RKO (cell line): ENCODE results near the gene UTP14C.
A peak's percentile ranks its signal among the peaks of the same experiment; 100 is the strongest.
"Not testable (repeated sequence)": the region's sequence is repeated elsewhere in the genome, so short reads cannot be mapped to it uniquely, and the experiment has no call there.

Source experiments
- DNase-seq: peaks from one replicate; pipeline ENCODE4 v3.0.0-alpha.2; 2016; ENCODE audit warnings: low spot score

The UTP14C gene

DNA sequence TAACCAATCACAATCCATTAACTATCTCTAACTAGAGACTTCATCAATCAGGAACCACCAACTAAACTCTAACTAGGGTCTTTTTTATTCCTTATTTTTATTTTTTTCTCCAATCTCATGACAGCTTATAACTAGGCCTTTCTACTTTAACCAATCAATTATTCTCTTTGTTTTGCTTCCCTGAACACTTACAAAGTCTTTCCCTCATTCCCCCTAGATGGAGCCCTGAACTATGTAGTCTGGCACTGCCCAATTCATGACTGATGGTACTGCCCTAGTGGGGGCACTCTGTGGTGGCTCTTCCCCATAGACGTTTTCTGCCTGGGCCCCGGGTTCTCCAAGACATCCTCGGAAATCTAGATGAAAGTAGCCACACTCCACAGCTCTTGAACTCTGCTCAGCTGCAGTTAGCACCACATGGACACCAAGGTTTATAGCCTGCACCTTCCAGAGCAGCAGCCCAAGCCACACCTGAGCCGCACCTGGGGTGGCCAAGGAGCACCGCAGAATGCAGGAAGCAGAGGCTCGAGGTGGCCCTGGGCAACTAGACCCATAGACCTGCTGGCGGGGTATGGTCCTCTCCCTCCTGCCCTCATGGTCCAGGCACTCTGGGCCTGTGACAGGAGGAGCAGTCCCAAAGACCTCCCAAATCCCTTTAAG is 19.9 kb upstream of the UTP14C start:
- no peak for DNase-seq

DNA sequence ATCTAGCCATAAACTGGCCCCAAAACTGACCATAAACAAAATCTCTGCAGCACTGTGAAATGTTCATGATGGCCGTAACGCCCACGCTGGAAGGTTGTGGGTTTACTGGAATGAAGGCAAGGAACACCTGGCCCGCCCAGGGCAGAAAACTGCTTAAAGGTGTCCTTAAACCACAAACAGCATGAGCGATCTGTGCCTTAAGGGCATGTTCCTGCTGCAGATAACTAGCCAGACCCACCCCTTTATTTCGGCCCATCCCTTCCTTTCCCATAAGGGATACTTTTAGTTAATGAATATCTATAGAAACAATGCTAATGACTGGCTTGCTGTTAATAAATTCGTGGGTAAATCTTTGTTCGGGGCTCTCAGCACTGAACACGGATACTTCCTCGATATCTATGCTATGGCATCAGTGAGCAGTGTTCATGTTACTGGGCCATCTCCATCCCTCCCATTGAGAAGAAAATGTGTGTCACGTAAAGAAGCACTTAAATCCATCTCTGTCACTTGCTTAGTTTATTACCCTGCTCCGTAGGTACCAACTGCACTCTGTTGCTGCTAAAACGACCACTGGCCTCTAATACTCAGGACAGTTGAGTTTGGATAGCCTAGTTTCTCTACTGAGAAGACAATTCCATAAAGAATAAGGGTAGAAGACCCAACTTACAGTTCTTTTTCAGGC is 18.5 kb upstream of the UTP14C start:
- DNase-seq = no peak

DNA sequence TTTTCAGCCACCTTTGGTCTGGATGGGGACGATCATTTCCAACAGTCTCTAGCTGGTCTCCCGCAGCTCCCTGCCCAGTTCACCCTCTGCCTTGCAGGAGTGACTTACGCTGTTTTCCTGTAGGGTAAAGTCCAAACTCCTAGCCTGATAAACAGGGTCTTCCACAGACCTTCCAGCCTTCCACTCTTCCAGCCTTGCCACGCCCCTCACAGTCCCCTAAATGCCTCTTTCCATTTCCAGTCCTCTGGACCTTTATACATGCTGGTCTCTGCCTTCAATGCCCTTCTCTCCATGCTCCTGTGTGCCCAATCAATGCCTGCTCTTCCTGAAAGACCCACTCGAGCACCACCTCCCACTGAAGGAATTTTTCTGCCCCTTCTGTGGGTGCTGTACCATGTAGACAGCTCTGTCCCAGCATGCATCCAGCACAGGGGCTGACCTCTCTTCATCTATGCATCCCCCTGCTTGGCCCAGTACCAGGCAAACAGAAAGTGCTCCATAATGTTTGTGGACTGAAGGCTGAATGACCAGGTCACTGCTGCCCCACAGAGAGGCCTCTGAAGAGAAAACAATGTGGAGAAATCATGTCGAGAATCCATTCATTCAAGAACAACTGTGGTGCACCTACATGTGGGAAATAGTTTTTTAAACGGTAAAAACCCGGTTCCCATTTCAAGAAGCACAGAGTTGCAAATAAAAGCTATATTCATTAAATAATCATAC is 17.8 kb upstream of the UTP14C start:
- DNase-seq = no peak

DNA sequence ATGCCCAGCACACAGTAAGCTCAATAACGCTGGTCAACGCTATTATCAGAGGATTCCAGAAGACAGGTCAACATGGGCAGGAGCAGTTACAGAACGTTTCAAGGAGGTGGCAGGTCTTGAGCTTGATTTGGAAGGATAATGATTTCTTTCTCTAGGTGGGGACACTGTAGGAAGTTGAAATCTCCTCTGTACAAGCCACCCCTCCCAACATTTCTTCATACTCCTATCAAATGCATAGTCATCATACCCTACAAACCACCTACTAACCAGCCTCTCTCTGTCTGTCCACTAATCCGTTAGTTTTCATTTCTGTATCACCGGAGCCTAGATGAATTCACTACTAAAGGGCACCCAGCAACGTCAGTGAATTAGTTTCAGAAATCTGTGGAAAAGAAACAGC is 14.5 kb upstream of the UTP14C start:
- DNase-seq = no peak

DNA sequence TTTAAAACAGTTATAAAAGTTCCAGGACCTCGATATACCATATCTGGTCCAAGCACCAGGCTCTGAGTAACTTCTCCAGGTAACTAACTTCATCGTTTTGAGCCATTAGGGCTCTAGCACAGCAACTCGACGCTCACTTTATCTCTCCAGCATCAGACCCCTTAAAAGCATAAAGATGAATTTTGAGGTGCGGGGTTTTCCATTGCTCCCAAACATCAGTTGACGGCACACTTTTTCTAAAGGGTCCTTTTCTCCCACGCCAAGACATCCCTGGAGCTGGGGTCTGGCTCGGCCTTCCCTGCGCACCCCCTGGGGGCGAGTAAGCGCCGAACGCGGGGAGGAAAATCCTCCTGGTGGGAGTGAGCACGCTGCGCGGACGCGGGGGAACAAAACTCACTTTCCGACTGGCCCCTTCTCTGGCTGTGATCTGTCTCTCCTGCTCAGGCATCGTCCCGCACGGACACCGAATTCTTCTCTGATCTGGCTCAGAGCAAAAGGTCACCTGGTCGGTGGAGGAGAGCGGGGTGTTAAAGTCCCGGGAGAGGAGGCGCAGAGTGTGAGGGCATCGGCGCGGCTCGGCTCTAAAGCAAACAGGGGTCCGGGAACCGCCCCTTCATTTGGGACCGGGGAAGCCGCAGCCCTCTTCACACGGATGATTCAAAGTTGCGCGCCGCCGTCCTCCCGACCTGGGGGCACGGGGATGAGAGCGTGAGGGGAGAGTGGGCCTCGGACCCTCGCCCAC is 13.4 kb upstream of the UTP14C start, which contains the start of gene ATP7B:
TSS of gene ATP7B (minus strand) at position 561 of the 742 bp plus-strand sequence. CDS start at position 448, 113 bp downstream.
- peak; percentile 34 for DNase-seq

DNA sequence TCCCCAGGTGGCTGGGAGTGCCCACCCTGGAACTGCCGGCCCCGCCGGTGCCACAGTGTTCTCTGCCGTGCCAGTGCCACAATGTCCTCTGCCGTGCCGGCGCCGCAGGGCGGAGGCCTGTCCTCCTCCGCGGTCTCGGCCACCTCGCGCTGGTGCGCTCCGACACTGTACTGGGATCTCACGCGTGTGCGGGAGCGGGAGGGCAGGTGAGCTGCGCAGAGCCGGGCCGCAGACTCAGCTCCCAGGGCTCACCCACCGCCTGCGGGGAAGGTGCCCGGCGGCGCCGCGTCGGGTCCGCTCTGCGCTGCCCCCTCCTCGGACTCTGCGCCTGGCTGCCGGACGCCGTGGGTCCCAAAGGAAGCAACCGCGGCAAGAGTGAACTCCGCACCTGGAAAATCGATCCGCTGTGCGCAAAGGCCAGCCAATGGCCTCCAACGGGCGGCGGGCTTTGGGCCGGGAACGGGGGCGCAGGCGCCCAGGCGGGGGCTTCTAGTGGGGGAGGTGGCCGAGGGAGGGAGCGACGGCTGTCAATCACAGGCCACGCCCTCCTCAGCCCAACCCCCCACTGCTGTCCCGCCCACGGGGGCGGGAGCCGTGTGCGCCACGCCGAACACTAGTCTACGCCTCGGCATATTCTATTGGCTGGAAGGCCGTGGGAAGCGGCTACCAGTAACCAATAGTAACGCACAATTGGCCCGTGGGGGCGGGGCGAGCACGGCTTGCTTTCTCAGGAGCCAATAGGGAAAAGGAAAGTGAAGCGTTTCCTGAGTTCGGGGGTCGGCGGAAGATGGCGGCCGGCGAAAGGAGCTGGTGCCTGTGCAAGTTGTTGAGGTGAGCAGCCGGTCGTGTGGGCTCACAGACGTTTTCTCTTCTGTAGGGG is 12.6 kb upstream of the UTP14C start, which contains the start of gene ALG11:
TSS of gene ALG11 (plus strand) at position 767 of the 880 bp plus-strand sequence. CDS start at position 788, 21 bp downstream.
- peak; percentile 98 for DNase-seq

DNA sequence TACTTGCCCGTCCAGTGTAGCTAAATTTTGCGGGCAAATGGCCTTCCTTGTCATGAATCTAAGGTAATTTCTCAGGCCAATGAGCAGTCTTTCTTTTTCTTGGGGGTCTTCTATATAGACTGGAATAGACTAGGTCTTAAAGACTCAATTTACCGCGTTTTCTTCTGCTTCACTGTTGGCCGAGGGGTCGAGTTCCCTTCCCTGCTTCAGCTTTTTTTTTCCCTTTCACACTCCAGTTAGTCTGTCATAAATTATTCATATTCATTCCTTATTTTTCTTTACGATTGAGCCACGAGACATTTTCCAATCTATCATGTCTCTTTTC is 12.0 kb upstream of the UTP14C start:
- DNase-seq = peak; percentile 23

DNA sequence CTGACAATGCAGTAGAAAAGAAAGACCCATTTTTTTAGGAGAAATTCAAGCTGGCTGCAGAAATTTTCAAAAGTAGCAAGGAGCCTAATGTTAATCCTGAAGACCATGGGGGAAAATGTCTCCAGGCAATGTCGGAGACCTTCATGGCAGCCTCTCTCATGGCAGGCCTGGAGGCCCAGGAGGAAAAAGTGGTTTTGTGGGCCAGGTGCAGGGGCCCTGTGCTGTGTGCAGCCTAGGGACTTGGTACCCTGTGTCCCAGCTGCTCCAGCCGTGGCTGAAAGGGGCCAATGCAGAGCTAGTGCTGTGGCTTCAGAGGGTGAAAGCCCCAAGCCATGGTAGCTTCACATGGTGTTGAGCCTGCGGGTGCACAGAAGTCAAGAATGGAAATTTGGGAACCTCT is 8.2 kb upstream of the UTP14C start:
- DNase-seq = no peak

DNA sequence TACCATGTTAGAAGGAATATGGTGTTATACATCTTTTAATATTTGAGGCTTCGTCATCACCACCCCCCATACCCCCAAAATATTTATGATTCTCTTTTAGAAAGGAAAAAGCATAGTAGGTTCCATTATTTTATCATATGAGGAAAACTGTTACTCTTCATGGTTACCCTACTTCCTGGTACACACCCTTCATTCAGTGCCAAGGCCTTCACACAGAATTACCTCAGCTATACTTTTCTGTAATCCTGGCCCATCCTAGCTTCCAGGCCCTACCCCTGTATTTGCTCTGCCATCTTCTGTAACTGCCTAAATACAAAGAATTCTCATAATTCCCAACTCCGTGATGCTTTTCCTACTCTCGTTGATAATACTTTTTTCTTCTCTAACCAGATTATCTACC is 4.3 kb upstream of the UTP14C start:
- DNase-seq = no peak

DNA sequence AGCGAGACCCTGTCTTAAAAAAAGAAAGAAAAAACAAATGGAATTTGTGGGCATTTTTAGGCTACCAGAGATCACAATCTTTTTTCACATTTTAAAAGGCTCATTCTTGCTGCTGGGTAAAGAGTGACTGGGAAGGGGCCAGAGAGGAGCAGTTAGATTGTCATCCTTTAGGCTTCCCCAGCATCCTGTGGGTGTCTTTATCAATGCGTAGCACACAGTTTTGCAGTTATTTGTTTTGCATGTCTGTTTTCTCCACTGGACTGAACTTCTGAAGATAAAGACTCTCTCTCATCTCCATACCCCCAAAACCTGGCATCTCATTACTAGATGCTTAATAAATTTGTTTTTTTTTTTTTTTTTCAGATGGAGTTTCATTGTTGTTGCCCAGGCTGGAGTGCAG is 2.1 kb upstream of the UTP14C start:
- no peak for DNase-seq

DNA sequence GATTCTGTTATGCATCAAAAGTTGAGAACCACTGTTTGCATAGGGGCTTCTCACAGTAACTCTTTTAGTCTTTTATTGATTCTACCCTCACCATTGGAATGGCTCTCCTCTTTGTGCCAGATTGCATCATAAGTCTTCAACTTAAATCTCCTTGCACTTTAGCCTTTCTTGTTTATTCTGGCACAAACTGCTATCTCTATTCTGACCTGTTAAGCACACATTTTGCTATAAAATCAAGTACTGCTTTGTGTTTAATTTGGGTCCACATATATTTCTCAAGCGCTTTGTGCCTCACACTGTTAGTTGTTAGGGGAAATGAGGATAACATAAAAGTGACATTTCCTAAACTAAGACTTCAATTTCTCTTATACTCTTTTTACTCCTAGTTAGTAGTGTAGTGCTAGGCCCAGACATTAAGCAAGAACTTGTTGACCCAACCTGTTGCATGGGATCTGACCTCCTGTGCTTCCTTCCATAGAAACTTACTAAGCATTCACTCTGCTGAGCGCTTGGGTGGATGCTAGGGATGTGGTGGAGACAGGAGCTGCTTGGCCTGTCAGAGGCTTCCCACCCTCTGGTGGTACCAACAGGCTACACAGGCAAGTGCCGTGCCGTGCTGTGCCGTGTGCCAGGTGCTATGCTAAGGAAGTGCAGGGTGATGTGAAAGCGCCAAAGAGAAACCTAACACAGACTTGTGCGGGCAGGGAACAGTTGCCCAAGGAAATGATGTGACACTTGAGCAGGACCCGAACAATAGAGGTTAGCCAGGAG is 1.2 kb downstream of the UTP14C start:
- no peak for DNase-seq

DNA sequence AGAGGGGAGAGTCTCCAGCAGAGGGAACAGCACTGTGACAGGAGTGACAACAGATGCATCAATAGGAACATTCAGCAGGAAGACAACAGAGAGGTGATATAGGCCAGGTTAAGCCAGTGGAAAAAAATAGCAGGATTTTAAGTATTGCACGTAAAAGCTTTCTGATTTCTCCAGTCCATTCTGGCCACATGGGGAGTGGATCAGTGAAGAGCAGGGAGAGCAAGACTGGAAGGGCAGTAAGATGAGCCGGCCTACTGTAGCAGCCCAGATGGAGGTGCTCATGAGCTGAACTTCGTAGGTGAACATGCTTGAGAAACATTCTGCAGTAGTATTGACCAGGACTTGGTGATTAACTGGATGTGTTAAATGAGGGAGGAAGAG is 1.7 kb downstream of the UTP14C start:
- no peak for DNase-seq

DNA sequence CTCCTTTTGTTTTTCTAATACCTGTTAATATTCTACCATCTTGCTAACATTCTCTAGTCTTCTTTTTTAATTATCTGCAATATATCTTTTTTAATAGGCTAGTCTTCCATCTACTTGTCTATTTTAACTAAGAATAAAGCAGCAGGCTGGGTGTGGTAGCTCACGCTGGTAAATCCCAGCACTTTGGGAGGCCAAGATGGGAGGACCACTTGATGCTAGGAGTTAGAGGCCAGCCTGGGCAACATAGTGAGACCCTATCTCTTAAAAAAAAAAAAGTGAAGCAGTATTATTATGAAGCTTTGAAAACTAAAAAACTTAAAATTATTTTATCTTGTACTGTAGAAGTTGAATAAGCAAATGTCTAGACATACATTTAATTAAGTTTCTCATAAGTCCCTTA is 3.3 kb downstream of the UTP14C start:
- DNase-seq = no peak

DNA sequence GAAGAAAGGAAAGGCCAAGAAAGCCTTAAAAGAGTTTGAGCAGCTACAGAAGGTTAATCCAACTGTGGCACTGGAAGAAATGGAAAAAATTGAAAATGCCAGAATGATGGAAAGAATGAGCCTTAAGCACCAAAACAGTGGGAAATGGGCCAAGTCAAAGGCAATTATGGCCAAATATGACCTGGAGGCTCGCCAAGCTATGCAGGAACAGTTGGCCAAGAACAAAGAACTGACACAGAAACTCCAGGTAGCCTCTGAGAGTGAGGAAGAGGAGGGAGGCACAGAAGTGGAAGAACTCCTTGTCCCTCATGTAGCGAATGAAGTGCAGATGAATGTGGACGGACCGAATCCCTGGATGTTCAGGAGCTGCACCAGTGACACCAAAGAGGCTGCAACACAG is 5.1 kb downstream of the UTP14C start:
- no peak for DNase-seq

DNA sequence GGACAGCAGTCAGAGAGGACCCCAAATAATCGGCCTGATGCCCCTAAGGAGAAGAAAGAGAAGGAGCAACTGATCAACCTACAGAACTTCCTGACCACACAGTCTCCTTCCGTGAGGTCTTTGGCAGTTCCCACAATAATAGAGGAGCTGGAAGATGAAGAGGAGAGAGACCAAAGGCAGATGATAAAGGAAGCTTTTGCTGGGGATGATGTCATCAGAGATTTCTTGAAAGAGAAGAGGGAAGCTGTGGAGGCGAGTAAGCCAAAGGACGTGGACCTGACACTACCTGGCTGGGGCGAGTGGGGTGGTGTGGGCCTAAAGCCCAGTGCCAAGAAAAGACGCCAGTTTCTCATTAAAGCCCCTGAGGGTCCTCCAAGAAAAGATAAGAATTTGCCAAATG is 5.9 kb downstream of the UTP14C start:
- not testable (repeated sequence) for DNase-seq

DNA sequence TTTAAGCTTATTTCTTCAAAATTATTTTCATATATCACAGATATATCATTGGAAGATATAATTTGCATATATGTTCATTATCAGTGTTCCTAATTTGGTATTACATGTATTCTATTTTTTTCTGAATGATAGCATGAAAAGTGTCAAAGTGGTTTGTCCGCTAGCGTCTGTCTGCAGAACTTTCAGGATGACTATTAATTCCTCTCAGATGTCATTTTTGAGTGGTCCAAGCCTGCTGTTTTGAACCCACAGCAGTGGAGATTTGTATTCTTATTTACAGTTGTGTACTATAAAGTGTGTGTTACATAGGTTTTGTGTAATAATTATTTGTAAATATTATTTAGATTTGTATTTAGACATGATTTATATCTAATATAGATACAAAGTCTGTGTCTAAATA is 8.5 kb downstream of the UTP14C start:
- DNase-seq = no peak

DNA sequence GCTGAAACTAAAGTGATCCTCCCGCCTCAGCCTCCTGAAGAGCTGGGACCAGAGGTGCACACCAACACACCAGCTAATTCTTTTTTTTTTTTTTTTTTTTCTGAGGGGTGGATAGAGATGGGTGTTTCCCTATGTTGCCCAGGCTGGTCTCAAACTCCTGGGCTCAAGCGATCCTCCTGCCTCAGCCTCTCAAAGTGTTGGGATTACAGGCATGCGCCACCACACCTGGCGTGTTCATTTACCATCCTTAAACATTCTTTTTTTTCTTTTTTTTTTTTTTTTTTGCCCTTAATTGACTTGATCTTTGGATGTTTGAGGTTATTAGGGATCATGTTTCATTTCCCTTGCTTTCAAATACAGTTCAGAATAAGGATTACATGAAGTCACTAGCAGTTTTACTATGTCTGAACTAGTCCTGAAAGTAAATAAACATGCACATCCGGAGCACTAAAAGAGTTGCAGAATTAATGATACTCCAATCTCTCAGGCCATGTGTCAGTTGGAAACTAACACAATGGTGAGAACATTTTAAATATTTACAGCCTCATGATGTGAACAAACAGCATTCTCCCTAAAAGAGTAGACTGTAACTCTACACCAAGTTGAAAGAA is 10.2 kb downstream of the UTP14C start:
- DNase-seq = no peak

DNA sequence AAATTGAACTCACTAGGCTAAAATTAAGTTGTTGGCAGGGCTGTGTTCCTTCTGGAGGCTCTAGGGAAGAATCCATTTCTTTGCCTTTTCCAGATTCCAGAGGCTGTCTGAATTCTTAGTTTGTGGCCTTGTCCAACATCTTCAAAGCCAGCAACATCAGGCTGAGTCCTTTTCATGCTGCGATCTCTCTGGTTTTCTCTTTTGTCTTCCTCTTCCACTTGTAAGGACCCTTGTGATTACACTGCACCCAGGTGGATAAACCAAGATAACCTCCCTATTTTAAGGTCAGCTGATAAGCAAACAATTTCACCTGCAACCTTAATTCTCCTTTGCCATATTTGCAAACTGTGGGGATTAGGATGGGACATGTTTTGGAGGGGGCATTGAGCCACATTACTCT is 11.5 kb downstream of the UTP14C start:
- DNase-seq = no peak

DNA sequence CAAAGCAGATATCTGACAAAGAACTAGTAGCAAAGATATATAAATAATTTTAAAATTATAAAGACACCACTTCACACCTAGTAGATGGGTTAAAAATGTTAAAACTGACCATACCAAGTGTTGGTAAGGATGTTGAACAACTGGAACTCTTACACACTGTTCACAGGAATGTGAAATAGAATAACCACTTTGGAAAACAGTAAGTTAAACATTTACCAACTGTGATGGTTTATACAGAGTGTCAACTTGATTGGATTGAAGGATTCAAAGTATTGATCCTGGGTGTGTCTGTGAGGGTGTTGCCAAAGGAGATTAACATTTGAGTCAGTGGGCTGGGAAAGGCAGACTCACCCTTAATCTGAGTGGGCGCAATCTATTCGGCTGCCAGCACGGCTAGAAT is 19.2 kb downstream of the UTP14C start:
- no peak for DNase-seq

DNA sequence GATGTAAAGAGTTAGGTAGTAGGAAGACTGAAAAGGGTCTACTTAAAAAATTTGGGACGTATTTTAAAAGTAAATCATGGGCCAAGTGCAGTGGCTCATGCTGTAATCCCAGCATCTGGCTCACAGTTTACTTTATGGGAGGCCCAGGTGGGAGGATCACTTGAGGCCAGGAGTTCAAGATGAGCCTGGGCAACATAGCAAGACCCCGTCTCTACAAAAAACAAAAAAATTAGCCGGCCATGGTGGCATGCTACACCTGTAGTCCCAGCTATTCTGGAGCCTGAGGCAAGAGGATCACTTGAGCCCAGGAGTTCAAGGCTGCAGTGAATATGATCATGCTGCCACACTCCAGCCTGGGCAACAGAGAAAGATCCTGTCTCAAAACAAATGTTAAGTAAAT is 23.0 kb downstream of the UTP14C start:
- DNase-seq = no peak
